ENCODE measurements around the gene CDC7. TPM values are rescaled to one million over a fixed set of nuclear protein-coding genes. Genes with fewer than 3 reads are reported as not detected.

Gene CDC7
- polyA plus RNA-seq, 1 of the 3 experiments (the other 2 are of a cell fraction) = 2.6 TPM

- TF ChIP-seq REST (IDR thresholded peaks at IDR 0.05; ENCODE audit: low read depth, low read length) = 0 out of 2 replicates have a peak, but pooled peaks have one; percentile 41
- peak; percentile 41; the same call in 1 of the 2 replicates for TF ChIP-seq ELF1 (IDR thresholded peaks at IDR 0.05)
- TF ChIP-seq NFIC (IDR thresholded peaks at IDR 0.05; ENCODE audit: borderline replicate concordance) = no peak
- no peak for TF ChIP-seq EZH2phosphoT487 (IDR thresholded peaks at IDR 0.05; ENCODE audit: borderline replicate concordance, low read depth)
- no peak; the same call in 1 of the 2 replicates for TF ChIP-seq POLR2AphosphoS5 (IDR thresholded peaks at IDR 0.05; ENCODE audit: low read depth, low read length)
- peak; percentile 62 for TF ChIP-seq CTCF (IDR thresholded peaks at IDR 0.05)
Measured at GRCh38 chr1:91500756-91501522, at the start of gene CDC7 (continued).

- Histone ChIP-seq H3K79me2 (ENCODE audit: insufficient read depth) (no peaks in the 10 kb centered on the region), H3K27me3 (ENCODE audit: insufficient read depth) (no peaks in the 10 kb centered on the region), H3K4me2 (no peak overlapping the region), H3K9me3 (no peaks in the 10 kb centered on the region), H3K9ac (no peak overlapping the region), H3K9me2 (no peaks in the 10 kb centered on the region), H3K4me1 (ENCODE audit: control insufficient read depth in 1 of 2, insufficient read depth in 2 of 2, low read depth in 1 of 2, low read length in 1 of 2) (peaks cover 0 to 4% of the 10 kb centered on the region in 2 experiments; a peak in 3 of 4 replicates), H3F3A (replicated peaks; ENCODE audit: insufficient read depth) (no peaks in the 10 kb centered on the region), H3K27ac (ENCODE audit: low read depth in 2 of 2, low read length in 1 of 2) (no peak overlapping the region), H3K36me3 (replicated peaks in 1 of 2; ENCODE audit: control insufficient read depth in 1 of 2, insufficient read depth in 2 of 2, low read length in 1 of 2) (no peaks in the 10 kb centered on the region), H3K4me3 (ENCODE audit: low read depth in 2 of 2, low read length in 1 of 2) (no peak overlapping the region), H4K20me1 (ENCODE audit: insufficient read depth) (no peaks in the 10 kb centered on the region), H2AFZ (ENCODE audit: low read depth) (no peak overlapping the region)
- DNase-seq = no peak
- 5% methylated on average over 2 of the region's 2 CpGs for WGBS (ENCODE audit: low lambda C conversion rate)
- ChIA-PET POLR2A (no interaction called here), CTCF (no interaction called here)
- TF ChIP-seq TAF1 (IDR thresholded peaks at IDR 0.05; ENCODE audit: borderline replicate concordance, low read depth, low read length) (no peak), MEF2A (IDR thresholded peaks at IDR 0.05; ENCODE audit: borderline replicate concordance, low read depth) (no peak), NFIC (IDR thresholded peaks at IDR 0.05; ENCODE audit: borderline replicate concordance) (no peak), FOXM1 (IDR thresholded peaks at IDR 0.05; ENCODE audit: low read depth) (no peak)
Measured at GRCh38 chr1:91454136-91454535, 46.5 kb upstream of the CDC7 start.

Data from SK-N-SH (cell line).